ENCODE measurements around the gene RBM15.

The RBM15 gene

GRCh38 chr1:110319332-110320167 is 19.6 kb upstream of the RBM15 start:
- DNase-seq (ENCODE audit: low read depth in 2 of 2, low spot score in 1 of 2) = no peak

- no peak for DNase-seq (ENCODE audit: low read depth in 2 of 2, low spot score in 1 of 2)
Observed at GRCh38 chr1:110320168-110320518, 19.0 kb upstream of the RBM15 start.

GRCh38 chr1:110321045-110321444 is 18.1 kb upstream of the RBM15 start:
- DNase-seq (ENCODE audit: low read depth in 2 of 2, low spot score in 1 of 2) = no peak

DNA sequence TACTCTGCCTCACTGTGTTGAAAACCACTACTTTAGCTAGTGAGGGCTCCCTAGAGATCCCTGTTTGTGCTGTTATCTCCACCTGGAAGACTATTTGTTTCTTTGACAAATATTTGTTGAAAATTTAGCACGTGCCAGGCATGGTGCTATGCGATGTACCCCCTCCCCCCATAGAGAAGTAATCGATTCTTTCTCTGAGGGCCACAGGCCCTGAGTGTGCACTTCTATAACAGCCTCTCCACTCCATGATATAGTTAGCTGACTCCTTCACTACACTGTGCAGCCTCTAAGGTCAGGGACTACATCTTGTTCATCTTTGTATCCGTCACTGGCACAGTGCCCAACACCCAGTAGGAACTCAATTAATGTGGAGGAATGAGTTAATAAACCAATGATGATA is 17.3 kb upstream of the RBM15 start:
- DNase-seq (ENCODE audit: low read depth in 2 of 2, low spot score in 1 of 2) = no peak

DNA sequence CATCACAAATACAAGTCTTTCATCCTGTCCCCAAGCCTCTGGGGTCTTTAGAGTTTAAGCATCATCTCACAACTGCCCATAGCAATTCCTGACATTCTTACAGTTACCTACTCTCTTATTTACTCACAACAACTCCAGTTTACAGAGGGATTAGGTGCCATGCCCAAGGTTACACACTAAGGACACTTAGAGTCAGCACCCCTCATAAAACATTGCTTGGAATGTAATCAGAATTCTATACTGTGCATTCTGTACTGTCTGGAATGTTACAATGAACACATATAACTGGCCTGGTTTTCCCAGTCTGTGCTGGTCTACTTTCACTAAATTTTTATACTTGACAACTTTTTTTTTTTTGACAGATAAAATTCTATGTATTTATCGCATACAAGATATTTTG is 14.5 kb upstream of the RBM15 start:
- no peak for DNase-seq (ENCODE audit: low read depth in 2 of 2, low spot score in 1 of 2)

- no peak for DNase-seq (ENCODE audit: low read depth in 2 of 2, low spot score in 1 of 2)
Observed at GRCh38 chr1:110326826-110327225, 12.4 kb upstream of the RBM15 start.

GRCh38 chr1:110328274-110328673 is 10.9 kb upstream of the RBM15 start:
- DNase-seq (ENCODE audit: low read depth in 2 of 2, low spot score in 1 of 2) = no peak

GRCh38 chr1:110328700-110329099 is 10.5 kb upstream of the RBM15 start:
- no peak for DNase-seq (ENCODE audit: low read depth in 2 of 2, low spot score in 1 of 2)

- DNase-seq (ENCODE audit: low read depth in 2 of 2, low spot score in 1 of 2) = no peak
Observed at GRCh38 chr1:110335265-110335664, 3.9 kb upstream of the RBM15 start.

DNA sequence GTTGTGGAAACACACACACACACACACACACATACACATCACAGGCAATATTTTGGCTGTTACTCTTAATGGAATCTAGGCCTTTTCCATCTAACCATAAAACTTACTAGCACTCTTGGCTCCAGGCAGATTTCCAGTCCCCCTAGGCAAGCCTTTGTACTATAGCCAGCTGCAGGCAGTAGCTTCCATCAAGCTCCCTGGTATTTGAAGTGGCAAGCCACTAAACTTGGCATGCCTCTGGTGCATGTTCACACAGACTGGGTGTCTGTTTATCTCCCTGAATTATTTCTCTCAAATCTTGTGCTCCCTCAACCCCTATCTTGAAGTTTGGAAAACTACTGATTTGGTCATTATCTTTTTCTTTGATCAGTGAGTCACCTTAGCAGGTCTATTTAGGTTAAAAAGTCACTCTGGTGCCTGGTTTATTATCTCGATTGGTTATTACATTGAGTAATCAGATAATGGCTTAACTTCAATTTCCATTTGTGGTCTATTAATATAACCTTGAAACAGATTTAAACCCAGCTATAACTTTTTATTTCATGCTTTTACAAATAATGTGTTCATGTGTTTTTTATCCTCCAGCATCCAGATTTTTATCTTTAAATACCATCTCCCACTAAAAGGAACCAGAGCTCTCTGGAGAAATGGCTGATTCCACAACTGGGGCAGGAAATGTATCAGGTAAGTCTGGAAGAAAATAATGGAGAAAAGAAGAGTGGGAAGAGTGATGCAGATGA is 2.7 kb upstream of the RBM15 start:
- no peak for DNase-seq (ENCODE audit: low read depth in 2 of 2, low spot score in 1 of 2)

DNA sequence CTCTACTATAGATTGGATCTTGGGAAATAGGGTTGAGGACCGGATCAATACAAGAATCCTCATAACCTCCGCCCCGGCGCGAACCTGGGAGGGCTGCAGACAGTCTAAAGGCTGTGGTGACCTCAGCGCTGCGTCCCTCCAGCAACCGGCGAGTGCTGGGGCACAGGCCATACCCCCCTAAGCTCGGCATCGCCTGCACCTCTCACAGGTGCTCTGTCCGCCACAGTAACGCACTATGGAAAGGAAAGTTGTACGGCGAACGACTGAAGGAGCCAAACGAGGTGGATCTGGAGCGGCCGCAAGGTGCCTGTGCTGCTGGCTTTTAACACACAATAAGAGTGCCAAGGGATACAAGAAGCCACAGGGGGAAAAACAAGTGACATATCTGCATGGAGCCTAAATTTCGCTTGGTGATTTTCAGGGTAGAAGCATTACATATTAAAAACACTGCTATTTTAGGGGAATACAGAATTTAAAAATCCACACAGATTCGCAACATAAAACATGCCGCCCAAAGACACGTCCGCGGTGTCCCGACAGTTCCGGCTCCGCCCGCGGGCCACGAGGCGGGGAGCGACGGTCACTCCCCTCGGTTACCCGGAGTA is 1.4 kb upstream of the RBM15 start:
- no peak for DNase-seq (ENCODE audit: low read depth in 2 of 2, low spot score in 1 of 2)

DNA sequence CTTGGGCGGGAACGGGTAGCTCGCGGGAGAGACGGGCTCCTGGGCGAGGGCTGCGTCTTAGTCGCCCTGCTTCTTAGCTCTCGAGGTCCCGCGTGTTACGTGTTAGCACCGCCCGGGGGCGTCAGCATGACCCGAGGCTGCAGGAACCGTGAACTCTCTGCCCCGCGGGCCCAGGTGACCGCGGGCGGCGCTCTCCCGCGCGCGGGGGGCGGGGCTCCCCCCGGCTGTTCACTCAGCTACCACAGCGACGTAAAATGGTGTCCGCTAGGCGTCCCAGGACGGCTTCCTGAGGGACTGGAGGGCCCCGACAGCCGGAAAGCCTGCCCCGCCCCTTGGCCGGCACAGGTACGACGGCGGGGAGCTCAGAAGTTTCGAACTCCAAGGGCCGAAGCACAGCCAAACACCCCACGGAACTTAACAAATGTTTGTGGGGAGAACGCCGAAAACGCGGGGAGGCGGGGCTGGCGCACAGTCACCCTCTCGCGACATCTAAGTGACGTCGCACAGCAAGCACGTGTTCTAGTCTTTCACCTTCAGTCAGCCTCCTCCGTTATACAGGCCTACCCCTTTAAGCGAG is 780 bp upstream of the RBM15 start:
- peak; percentile 87 to 90 for DNase-seq (ENCODE audit: low read depth in 2 of 2, low spot score in 1 of 2)

GRCh38 chr1:110339407-110340206 is 430 bp downstream of the RBM15 start:
- DNase-seq (ENCODE audit: low read depth in 2 of 2, low spot score in 1 of 2) = peak in 1 of 2 donors; percentile 23

- DNase-seq (ENCODE audit: low read depth in 2 of 2, low spot score in 1 of 2) = no peak
Observed at GRCh38 chr1:110340207-110340468, 961 bp downstream of the RBM15 start.

DNA sequence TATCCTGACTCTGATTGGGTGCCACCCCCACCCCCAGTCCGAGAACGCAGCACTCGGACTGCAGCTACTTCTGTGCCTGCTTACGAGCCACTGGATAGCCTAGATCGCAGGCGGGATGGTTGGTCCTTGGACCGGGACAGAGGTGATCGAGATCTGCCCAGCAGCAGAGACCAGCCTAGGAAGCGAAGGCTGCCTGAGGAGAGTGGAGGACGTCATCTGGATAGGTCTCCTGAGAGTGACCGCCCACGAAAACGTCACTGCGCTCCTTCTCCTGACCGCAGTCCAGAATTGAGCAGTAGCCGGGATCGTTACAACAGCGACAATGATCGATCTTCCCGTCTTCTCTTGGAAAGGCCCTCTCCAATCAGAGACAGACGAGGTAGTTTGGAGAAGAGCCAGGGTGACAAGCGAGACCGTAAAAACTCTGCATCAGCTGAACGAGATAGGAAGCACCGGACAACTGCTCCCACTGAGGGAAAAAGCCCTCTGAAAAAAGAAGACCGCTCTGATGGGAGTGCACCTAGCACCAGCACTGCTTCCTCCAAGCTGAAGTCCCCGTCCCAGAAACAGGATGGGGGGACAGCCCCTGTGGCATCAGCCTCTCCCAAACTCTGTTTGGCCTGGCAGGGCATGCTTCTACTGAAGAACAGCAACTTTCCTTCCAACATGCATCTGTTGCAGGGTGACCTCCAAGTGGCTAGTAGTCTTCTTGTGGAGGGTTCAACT is 2.1 kb downstream of the RBM15 start:
- DNase-seq (ENCODE audit: low read depth in 2 of 2, low spot score in 1 of 2) = no peak

GRCh38 chr1:110341872-110342331 is 2.7 kb downstream of the RBM15 start:
- no peak for DNase-seq (ENCODE audit: low read depth in 2 of 2, low spot score in 1 of 2)

- DNase-seq (ENCODE audit: low read depth in 2 of 2, low spot score in 1 of 2) = no peak
Observed at GRCh38 chr1:110343249-110343648, 4.1 kb downstream of the RBM15 start.

- no peak for DNase-seq (ENCODE audit: low read depth in 2 of 2, low spot score in 1 of 2)
Observed at GRCh38 chr1:110344152-110344551, 5.0 kb downstream of the RBM15 start.

GRCh38 chr1:110345480-110345879 is 6.3 kb downstream of the RBM15 start:
- no peak for DNase-seq (ENCODE audit: low read depth in 2 of 2, low spot score in 1 of 2)

- DNase-seq (ENCODE audit: low read depth in 2 of 2, low spot score in 1 of 2) = no peak
Observed at GRCh38 chr1:110346690-110347089, 7.5 kb downstream of the RBM15 start.
